HEK293 (cell line): ENCODE results near the gene DCHS2.

Experiments
- ATF2 ChIP-seq: fragments of 450-650 bp; formaldehyde crosslinking; IDR thresholded peaks from 2 replicates; pipeline ENCODE4 v1.5.1; 2016; ENCODE audit warnings: missing biosample characterization, missing genetic modification characterization, low read depth
- CTCF ChIP-seq: fragments of 450-650 bp; formaldehyde crosslinking; IDR thresholded peaks from 2 replicates; pipeline ENCODE4 v1.5.1; 2016; ENCODE audit warnings: missing biosample characterization, missing genetic modification characterization
- MZF1 ChIP-seq: fragments of 450-650 bp; formaldehyde crosslinking; IDR thresholded peaks from 2 replicates; pipeline ENCODE4 v1.5.1; 2017; ENCODE audit warnings: missing biosample characterization, missing genetic modification characterization, borderline replicate concordance
- REPIN1 ChIP-seq: fragments of 450-650 bp; formaldehyde crosslinking; IDR thresholded peaks from 2 replicates; pipeline ENCODE4 v1.5.1; 2017; ENCODE audit warnings: missing biosample characterization, missing genetic modification characterization, low read depth
- YY1 ChIP-seq: fragments of 450-650 bp; formaldehyde crosslinking; IDR thresholded peaks from 2 replicates; pipeline ENCODE4 v1.5.1; 2018; ENCODE audit warnings: missing biosample characterization, missing genetic modification characterization
- ZNF2 ChIP-seq: fragments of 450-650 bp; formaldehyde crosslinking; IDR thresholded peaks from 2 replicates; pipeline ENCODE4 v1.5.1; 2016; ENCODE audit warnings: missing biosample characterization, missing genetic modification characterization
- ZNF24 ChIP-seq: fragments of 450-650 bp; formaldehyde crosslinking; IDR thresholded peaks from 2 replicates; pipeline ENCODE4 v1.5.1; 2016; ENCODE audit warnings: missing biosample characterization, missing genetic modification characterization
- ZNF280D ChIP-seq: fragments of 450-650 bp; formaldehyde crosslinking; IDR thresholded peaks from 2 replicates; pipeline ENCODE4 v1.5.1; 2016; ENCODE audit warnings: missing biosample characterization, missing genetic modification characterization
- ZNF561 ChIP-seq: fragments of 450-650 bp; IDR thresholded peaks from 2 replicates; pipeline ENCODE4 v1.5.1; 2018; ENCODE audit warnings: missing biosample characterization, missing genetic modification characterization, borderline replicate concordance
- ZNF580 ChIP-seq: fragments of 450-650 bp; formaldehyde crosslinking; IDR thresholded peaks from 2 replicates; pipeline ENCODE4 v1.5.1; 2016; ENCODE audit warnings: missing biosample characterization, missing genetic modification characterization
- ZNF670 ChIP-seq: fragments of 450-650 bp; formaldehyde crosslinking; IDR thresholded peaks from 2 replicates; pipeline ENCODE4 v1.5.1; 2016; ENCODE audit warnings: missing biosample characterization, missing genetic modification characterization, low read depth
- ZNF704 ChIP-seq: fragments of 450-650 bp; formaldehyde crosslinking; IDR thresholded peaks from 2 replicates; pipeline ENCODE4 v1.5.1; 2016; ENCODE audit warnings: missing biosample characterization, missing genetic modification characterization
- ZNF791 ChIP-seq: fragments of 450-650 bp; formaldehyde crosslinking; IDR thresholded peaks from 2 replicates; pipeline ENCODE4 v1.5.1; 2016; ENCODE audit warnings: missing biosample characterization, missing genetic modification characterization
- ZNF843 ChIP-seq: fragments of 450-650 bp; formaldehyde crosslinking; IDR thresholded peaks from 2 replicates; pipeline ENCODE4 v1.5.1; 2016; ENCODE audit warnings: missing biosample characterization, missing genetic modification characterization

GRCh38 chr4:154208424-154208823 lies 283.2 kb downstream of the DCHS2 start:
- no peak for TF ChIP-seq CTCF (tag by site-specific recombination)
- no peak for TF ChIP-seq ZNF791 (tag by site-specific recombination)
- TF ChIP-seq ZNF843 = no peak
- no peak for TF ChIP-seq ZNF670
- no peak for TF ChIP-seq MZF1 (tag by site-specific recombination)
- no peak for TF ChIP-seq ZNF561 (tag by site-specific recombination)
- no peak for TF ChIP-seq ZNF704 (tag by site-specific recombination)
- no peak for TF ChIP-seq ZNF280D (tag by site-specific recombination)
- no peak for TF ChIP-seq ZNF2 (tag by site-specific recombination)
- no peak for TF ChIP-seq ZNF580 (tag by site-specific recombination)
- TF ChIP-seq REPIN1 (tag by site-specific recombination) = no peak
- no peak for TF ChIP-seq ATF2 (tag by site-specific recombination)
- TF ChIP-seq YY1 = no peak
- no peak for TF ChIP-seq ZNF24 (tag by site-specific recombination)
